ENCODE results near the gene CBLN3.

CBLN3 gene

DNA sequence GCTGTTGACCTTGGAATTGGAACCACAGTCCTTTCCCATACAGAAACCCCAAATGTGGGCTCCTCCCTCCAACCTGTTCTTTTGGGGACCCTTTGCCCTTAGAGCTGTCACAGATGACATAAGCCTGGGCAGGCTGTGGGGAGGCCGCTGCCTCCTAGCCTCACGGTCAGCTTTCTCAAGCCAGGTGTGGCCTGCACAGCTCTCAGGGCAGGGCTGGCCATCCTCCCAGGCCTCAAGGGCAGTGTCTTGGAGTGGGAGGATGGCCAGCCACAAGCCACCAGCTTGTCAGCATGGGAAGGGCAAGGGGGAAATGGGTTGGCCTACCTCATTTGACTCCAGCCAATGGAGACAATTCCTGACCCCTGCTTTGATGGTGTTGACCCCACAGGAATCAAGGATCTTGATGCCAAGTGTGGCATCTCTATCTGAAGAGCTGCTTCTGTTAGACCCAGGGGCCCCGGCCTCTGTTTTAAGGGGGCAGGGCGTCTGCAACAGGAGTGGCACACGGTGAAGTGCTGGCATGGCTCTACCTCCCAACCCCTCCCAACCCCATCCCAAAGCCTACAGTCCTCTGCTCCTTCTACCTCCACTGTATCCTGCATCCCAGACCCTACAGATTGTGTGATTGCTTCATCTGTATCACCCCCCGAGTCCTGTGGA lies 11.5 kb downstream of the CBLN3 start:
- WGBS (ENCODE audit: extremely low coverage, insufficient coverage, low lambda C conversion rate) = no CpG with 5 or more reads among the region's 6 CpGs
- Histone ChIP-seq H3K27me3 (ENCODE audit: insufficient read depth, low read length, poor library complexity) (no peaks in the 10 kb centered on the region), H2AK5ac (ENCODE audit: low read length) (no peak overlapping the region)

DNA sequence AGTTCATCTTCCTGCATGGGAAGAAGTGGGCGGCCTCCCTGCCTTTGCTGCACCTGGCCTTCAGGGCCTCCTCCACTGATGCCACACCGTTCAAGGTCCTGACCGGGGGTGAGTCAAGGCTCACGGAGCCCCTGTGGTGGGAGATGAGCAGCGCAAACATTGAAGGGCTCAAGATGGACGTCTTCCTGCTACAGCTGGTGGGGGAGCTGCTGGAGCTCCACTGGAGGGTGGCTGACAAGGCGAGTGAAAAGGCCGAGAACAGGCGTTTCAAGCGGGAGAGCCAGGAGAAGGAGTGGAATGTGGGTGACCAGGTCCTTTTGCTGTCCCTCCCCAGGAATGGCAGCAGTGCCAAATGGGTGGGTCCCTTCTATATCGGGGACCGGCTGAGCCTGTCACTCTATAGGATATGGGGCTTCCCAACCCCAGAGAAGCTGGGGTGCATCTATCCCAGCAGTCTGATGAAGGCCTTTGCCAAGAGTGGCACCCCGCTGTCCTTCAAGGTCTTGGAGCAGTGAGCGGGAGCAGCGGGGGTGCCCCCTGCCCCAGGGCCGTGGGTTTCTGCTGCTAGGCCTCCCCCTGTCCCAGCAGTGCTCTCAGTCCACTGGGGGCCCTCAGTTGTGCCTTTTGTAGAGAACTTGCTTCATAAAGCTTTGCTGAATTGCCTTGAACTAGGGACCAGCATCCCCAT lies 12.4 kb downstream of the CBLN3 start:
- Histone ChIP-seq H4K8ac (ENCODE audit: low read depth, low read length) (no peak overlapping the region), H3K4me2 (ENCODE audit: low read length) (no peak overlapping the region)

More for the DNA sequence above, 11.5 kb downstream of the CBLN3 start:
- no peak overlapping the region for H3K18ac ChIP-seq (ENCODE audit: low read length)
- no peak overlapping the region for H3K4me3 ChIP-seq (ENCODE audit: low read length)
- H3K9ac ChIP-seq (ENCODE audit: low read length) = no peak overlapping the region
- no peaks in the 10 kb centered on the region for H3K79me1 ChIP-seq (ENCODE audit: low read length)
- no peak overlapping the region for H3K4me2 ChIP-seq (ENCODE audit: low read length)
- no peak overlapping the region for H4K8ac ChIP-seq (ENCODE audit: low read depth, low read length)
- no peaks in the 10 kb centered on the region for H3K4me1 ChIP-seq (ENCODE audit: control insufficient read depth, low read depth, low read length)
- no peak overlapping the region for H3K4ac ChIP-seq (ENCODE audit: low read depth, low read length)
- H2BK120ac ChIP-seq (ENCODE audit: low read depth, low read length) = no peak overlapping the region
- H4K5ac ChIP-seq (ENCODE audit: low read length) = no peak overlapping the region
- no peak overlapping the region for H3K27ac ChIP-seq (ENCODE audit: low read depth, low read length)
- no peaks in the 10 kb centered on the region for H3K36me3 ChIP-seq (ENCODE audit: control insufficient read depth, insufficient read depth, low read length)
- H3K56ac ChIP-seq (ENCODE audit: low read length) = no peak overlapping the region
- no peak overlapping the region for H2BK15ac ChIP-seq (replicated peaks; ENCODE audit: low read depth)
- no peak overlapping the region for H3K23ac ChIP-seq (ENCODE audit: low read length)
- H2BK5ac ChIP-seq (ENCODE audit: low read length) = no peak overlapping the region
- no peak for DNase-seq
- no peaks in the 10 kb centered on the region for H3K79me2 ChIP-seq (ENCODE audit: control insufficient read depth, insufficient read depth, low read length)

DNA sequence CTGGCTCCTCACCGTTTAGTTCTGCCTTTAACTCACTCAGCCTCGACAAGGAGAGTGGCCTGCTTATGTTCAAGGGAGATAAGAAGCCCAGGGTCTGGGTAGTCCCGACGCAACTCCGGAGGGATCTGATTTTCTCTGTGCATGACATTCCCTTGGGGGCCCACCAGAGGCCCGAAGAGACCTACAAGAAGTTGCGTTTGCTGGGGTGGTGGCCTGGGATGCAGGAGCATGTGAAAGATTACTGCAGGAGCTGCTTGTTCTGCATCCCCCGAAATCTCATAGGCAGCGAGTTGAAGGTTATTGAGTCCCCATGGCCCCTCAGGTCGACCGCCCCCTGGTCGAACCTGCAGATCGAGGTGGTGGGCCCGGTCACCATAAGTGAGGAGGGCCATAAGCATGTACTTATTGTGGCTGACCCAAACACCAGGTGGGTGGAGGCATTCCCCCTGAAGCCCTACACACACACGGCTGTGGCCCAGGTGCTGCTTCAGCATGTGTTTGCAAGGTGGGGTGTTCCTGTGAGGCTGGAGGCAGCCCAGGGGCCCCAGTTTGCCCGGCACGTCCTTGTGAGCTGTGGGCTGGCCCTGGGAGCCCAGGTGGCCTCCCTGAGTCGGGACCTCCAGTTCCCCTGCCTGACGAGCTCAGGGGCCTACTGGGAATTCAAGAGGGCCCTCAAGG lies 13.1 kb downstream of the CBLN3 start:
- H2BK5ac ChIP-seq (ENCODE audit: low read length) = no peak overlapping the region
- no CpG with 5 or more reads among the region's 19 CpGs for WGBS (ENCODE audit: extremely low coverage, insufficient coverage, low lambda C conversion rate)
- H4K5ac ChIP-seq (ENCODE audit: low read length) = no peak overlapping the region
- H3K23ac ChIP-seq (ENCODE audit: low read length) = no peak overlapping the region
- no peaks in the 10 kb centered on the region for H3K79me2 ChIP-seq (ENCODE audit: control insufficient read depth, insufficient read depth, low read length)
- DNase-seq = no peak
- H3K4me1 ChIP-seq (ENCODE audit: control insufficient read depth, low read depth, low read length) = no peaks in the 10 kb centered on the region
- no peak overlapping the region for H2BK15ac ChIP-seq (replicated peaks; ENCODE audit: low read depth)
- no peak overlapping the region for H3K4me2 ChIP-seq (ENCODE audit: low read length)
- no peak overlapping the region for H3K4me3 ChIP-seq (ENCODE audit: low read length)
- no peak overlapping the region for H4K8ac ChIP-seq (ENCODE audit: low read depth, low read length)
- no peak overlapping the region for H3K9ac ChIP-seq (ENCODE audit: low read length)
- no peak overlapping the region for H3K4ac ChIP-seq (ENCODE audit: low read depth, low read length)
- H3K18ac ChIP-seq (ENCODE audit: low read length) = no peak overlapping the region
- no peak overlapping the region for H2AK5ac ChIP-seq (ENCODE audit: low read length)
- H3K27ac ChIP-seq (ENCODE audit: low read depth, low read length) = no peak overlapping the region
- no peaks in the 10 kb centered on the region for H3K79me1 ChIP-seq (ENCODE audit: low read length)
- no peaks in the 10 kb centered on the region for H3K27me3 ChIP-seq (ENCODE audit: insufficient read depth, low read length, poor library complexity)
- no peak overlapping the region for H2BK120ac ChIP-seq (ENCODE audit: low read depth, low read length)
- no peak overlapping the region for H3K56ac ChIP-seq (ENCODE audit: low read length)
- no peaks in the 10 kb centered on the region for H3K36me3 ChIP-seq (ENCODE audit: control insufficient read depth, insufficient read depth, low read length)

More for the DNA sequence above, 12.4 kb downstream of the CBLN3 start:
- no CpG with 5 or more reads among the region's 16 CpGs for WGBS (ENCODE audit: extremely low coverage, insufficient coverage, low lambda C conversion rate)
- H3K79me2 ChIP-seq (ENCODE audit: control insufficient read depth, insufficient read depth, low read length) = no peaks in the 10 kb centered on the region
- no peak overlapping the region for H3K18ac ChIP-seq (ENCODE audit: low read length)
- no peak overlapping the region for H3K4ac ChIP-seq (ENCODE audit: low read depth, low read length)
- no peak overlapping the region for H3K27ac ChIP-seq (ENCODE audit: low read depth, low read length)
- H2AK5ac ChIP-seq (ENCODE audit: low read length) = no peak overlapping the region
- no peaks in the 10 kb centered on the region for H3K79me1 ChIP-seq (ENCODE audit: low read length)
- H4K5ac ChIP-seq (ENCODE audit: low read length) = no peak overlapping the region
- no peak overlapping the region for H3K23ac ChIP-seq (ENCODE audit: low read length)
- H2BK15ac ChIP-seq (replicated peaks; ENCODE audit: low read depth) = no peak overlapping the region
- no peaks in the 10 kb centered on the region for H3K4me1 ChIP-seq (ENCODE audit: control insufficient read depth, low read depth, low read length)
- no peak overlapping the region for H3K56ac ChIP-seq (ENCODE audit: low read length)
- DNase-seq = no peak
- H3K4me3 ChIP-seq (ENCODE audit: low read length) = no peak overlapping the region
- no peak overlapping the region for H2BK5ac ChIP-seq (ENCODE audit: low read length)
- no peak overlapping the region for H3K9ac ChIP-seq (ENCODE audit: low read length)
- no peaks in the 10 kb centered on the region for H3K36me3 ChIP-seq (ENCODE audit: control insufficient read depth, insufficient read depth, low read length)
- H3K27me3 ChIP-seq (ENCODE audit: insufficient read depth, low read length, poor library complexity) = no peaks in the 10 kb centered on the region
- H2BK120ac ChIP-seq (ENCODE audit: low read depth, low read length) = no peak overlapping the region

DNA sequence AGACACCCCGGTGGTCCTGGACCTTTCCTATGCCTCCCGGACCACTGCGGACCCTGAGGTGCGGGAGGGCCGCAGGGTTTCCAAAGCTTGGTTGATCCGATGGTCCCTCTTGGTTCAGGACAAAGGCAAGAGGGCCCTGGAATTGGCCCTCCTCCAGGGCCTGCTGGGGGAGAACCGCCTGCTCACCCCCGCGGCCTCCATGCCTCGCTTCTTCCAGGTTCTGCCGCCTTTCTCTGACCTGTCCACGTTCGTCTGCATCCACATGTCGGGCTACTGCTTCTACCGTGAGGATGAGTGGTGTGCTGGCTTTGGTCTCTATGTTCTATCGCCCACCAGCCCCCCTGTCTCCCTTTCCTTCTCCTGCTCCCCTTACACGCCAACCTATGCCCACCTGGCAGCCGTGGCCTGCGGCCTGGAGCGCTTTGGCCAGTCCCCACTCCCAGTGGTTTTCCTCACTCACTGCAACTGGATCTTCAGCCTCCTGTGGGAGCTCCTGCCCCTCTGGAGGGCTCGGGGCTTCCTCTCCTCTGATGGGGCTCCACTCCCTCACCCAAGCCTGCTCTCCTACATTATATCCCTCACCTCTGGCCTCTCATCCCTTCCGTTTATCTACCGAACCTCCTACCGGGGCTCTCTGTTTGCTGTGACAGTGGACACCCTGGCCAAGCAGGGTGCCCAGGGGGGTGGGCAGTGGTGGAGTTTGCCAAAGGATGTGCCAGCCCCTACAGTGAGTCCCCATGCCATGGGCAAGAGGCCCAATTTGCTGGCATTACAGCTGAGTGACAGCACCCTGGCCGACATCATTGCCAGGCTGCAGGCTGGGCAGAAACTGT lies 13.8 kb downstream of the CBLN3 start:
- Histone ChIP-seq H4K5ac (ENCODE audit: low read length) (no peak overlapping the region), H3K4me3 (ENCODE audit: low read length) (no peak overlapping the region), H3K27me3 (ENCODE audit: insufficient read depth, low read length, poor library complexity) (no peaks in the 10 kb centered on the region), H2BK15ac (replicated peaks; ENCODE audit: low read depth) (no peak overlapping the region), H3K4me1 (ENCODE audit: control insufficient read depth, low read depth, low read length) (no peaks in the 10 kb centered on the region), H3K79me1 (ENCODE audit: low read length) (no peaks in the 10 kb centered on the region), H3K4ac (ENCODE audit: low read depth, low read length) (no peak overlapping the region), H3K27ac (ENCODE audit: low read depth, low read length) (no peak overlapping the region), H2AK5ac (ENCODE audit: low read length) (no peak overlapping the region), H4K8ac (ENCODE audit: low read depth, low read length) (no peak overlapping the region), H3K56ac (ENCODE audit: low read length) (no peak overlapping the region), H3K18ac (ENCODE audit: low read length) (no peak overlapping the region), H2BK5ac (ENCODE audit: low read length) (no peak overlapping the region), H3K9ac (ENCODE audit: low read length) (no peak overlapping the region), H2BK120ac (ENCODE audit: low read depth, low read length) (no peak overlapping the region), H3K23ac (ENCODE audit: low read length) (no peak overlapping the region), H3K4me2 (ENCODE audit: low read length) (no peak overlapping the region), H3K79me2 (ENCODE audit: control insufficient read depth, insufficient read depth, low read length) (no peaks in the 10 kb centered on the region), H3K36me3 (ENCODE audit: control insufficient read depth, insufficient read depth, low read length) (no peaks in the 10 kb centered on the region)
- DNase-seq = no peak
- WGBS (ENCODE audit: extremely low coverage, insufficient coverage, low lambda C conversion rate) = no CpG with 5 or more reads among the region's 25 CpGs

DNA sequence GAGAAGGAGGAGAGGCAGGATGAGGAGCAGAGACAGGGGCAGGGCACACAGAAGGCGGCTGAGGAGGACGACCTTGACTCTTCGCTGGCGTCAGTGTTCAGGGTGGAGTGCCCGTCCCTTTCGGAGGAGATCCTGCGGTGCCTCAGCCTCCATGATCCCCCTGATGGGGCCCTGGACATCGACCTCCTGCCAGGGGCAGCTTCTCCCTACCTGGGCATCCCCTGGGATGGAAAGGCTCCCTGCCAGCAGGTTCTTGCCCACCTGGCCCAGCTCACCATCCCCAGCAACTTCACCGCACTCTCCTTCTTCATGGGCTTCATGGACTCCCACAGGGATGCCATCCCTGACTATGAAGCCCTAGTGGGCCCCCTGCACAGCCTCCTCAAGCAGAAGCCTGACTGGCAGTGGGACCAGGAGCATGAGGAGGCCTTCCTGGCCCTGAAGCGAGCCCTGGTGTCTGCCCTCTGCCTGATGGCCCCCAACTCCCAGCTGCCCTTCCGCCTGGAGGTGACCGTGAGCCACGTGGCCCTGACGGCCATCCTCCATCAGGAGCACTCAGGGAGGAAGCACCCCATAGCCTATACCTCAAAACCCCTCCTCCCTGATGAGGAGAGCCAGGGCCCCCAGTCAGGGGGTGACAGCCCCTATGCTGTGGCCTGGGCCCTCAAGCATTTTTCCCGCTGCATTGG lies 14.6 kb downstream of the CBLN3 start:
- Histone ChIP-seq H4K8ac (ENCODE audit: low read depth, low read length) (no peak overlapping the region), H2BK120ac (ENCODE audit: low read depth, low read length) (no peak overlapping the region), H3K36me3 (ENCODE audit: control insufficient read depth, insufficient read depth, low read length) (no peaks in the 10 kb centered on the region), H3K9ac (ENCODE audit: low read length) (no peak overlapping the region), H2BK5ac (ENCODE audit: low read length) (no peak overlapping the region), H3K4ac (ENCODE audit: low read depth, low read length) (no peak overlapping the region), H3K4me1 (ENCODE audit: control insufficient read depth, low read depth, low read length) (no peaks in the 10 kb centered on the region), H4K5ac (ENCODE audit: low read length) (no peak overlapping the region), H2BK15ac (replicated peaks; ENCODE audit: low read depth) (no peak overlapping the region), H3K27me3 (ENCODE audit: insufficient read depth, low read length, poor library complexity) (no peaks in the 10 kb centered on the region), H3K4me2 (ENCODE audit: low read length) (no peak overlapping the region), H3K56ac (ENCODE audit: low read length) (no peak overlapping the region), H3K23ac (ENCODE audit: low read length) (no peak overlapping the region), H3K79me2 (ENCODE audit: control insufficient read depth, insufficient read depth, low read length) (no peaks in the 10 kb centered on the region), H3K27ac (ENCODE audit: low read depth, low read length) (no peak overlapping the region), H3K4me3 (ENCODE audit: low read length) (no peak overlapping the region), H2AK5ac (ENCODE audit: low read length) (no peak overlapping the region), H3K79me1 (ENCODE audit: low read length) (no peaks in the 10 kb centered on the region), H3K18ac (ENCODE audit: low read length) (no peak overlapping the region)
- no peak for DNase-seq
- WGBS (ENCODE audit: extremely low coverage, insufficient coverage, low lambda C conversion rate) = no CpG with 5 or more reads among the region's 15 CpGs
